ENCODE data around the gene DGKQ.
A peak's percentile ranks its signal among the peaks of the same experiment; 100 is the strongest.

DGKQ gene

GRCh38 chr4:1015179-1015578 lies 41.8 kb upstream of the DGKQ start:
- Histone ChIP-seq H3K4me3 (ENCODE audit: low read depth in 1 of 2, low read length in 2 of 2) (no peak overlapping the region), H3K36me3 (ENCODE audit: control insufficient read depth in 1 of 2, insufficient read depth in 2 of 2, low read length in 2 of 2) (no peaks in the 10 kb centered on the region), H3K27ac (ENCODE audit: low read length) (no peak overlapping the region), H3K27me3 (ENCODE audit: low read depth, low read length) (no peaks in the 10 kb centered on the region), H3K4me1 (ENCODE audit: control insufficient read depth in 1 of 2, insufficient read depth in 2 of 2, low read length in 2 of 2) (peaks cover 0 to 15% of the 10 kb centered on the region in 2 donors), H3K9me3 (ENCODE audit: control insufficient read depth in 1 of 2, low read length in 2 of 2) (no peaks in the 10 kb centered on the region)

- H3K36me3 ChIP-seq (ENCODE audit: control insufficient read depth in 1 of 2, insufficient read depth in 2 of 2, low read length in 2 of 2): no peaks in the 10 kb centered on the region
- peaks cover 0 to 18% of the 10 kb centered on the region in 2 donors for H3K4me1 ChIP-seq (ENCODE audit: control insufficient read depth in 1 of 2, insufficient read depth in 2 of 2, low read length in 2 of 2)
- no peaks in the 10 kb centered on the region for H3K27me3 ChIP-seq (ENCODE audit: low read depth, low read length)
- no peaks in the 10 kb centered on the region for H3K9me3 ChIP-seq (ENCODE audit: control insufficient read depth in 1 of 2, low read length in 2 of 2)
- H3K4me3 ChIP-seq (ENCODE audit: low read depth in 1 of 2, low read length in 2 of 2): no peak overlapping the region
- no peak overlapping the region for H3K27ac ChIP-seq (ENCODE audit: low read length)
Observed at GRCh38 chr4:1014291-1015167, 41.2 kb upstream of the DGKQ start.

GRCh38 chr4:1013225-1014073 lies 40.1 kb upstream of the DGKQ start:
- Histone ChIP-seq H3K36me3 (ENCODE audit: control insufficient read depth in 1 of 2, insufficient read depth in 2 of 2, low read length in 2 of 2) (no peaks in the 10 kb centered on the region), H3K4me3 (ENCODE audit: low read depth in 1 of 2, low read length in 2 of 2) (no peak overlapping the region), H3K4me1 (ENCODE audit: control insufficient read depth in 1 of 2, insufficient read depth in 2 of 2, low read length in 2 of 2) (peaks cover 0 to 27% of the 10 kb centered on the region in 2 donors), H3K9me3 (ENCODE audit: control insufficient read depth in 1 of 2, low read length in 2 of 2) (no peaks in the 10 kb centered on the region), H3K27ac (ENCODE audit: low read length) (no peak overlapping the region), H3K27me3 (ENCODE audit: low read depth, low read length) (no peaks in the 10 kb centered on the region)

- Histone ChIP-seq H3K27me3 (ENCODE audit: low read depth, low read length) (no peaks in the 10 kb centered on the region), H3K36me3 (ENCODE audit: control insufficient read depth in 1 of 2, insufficient read depth in 2 of 2, low read length in 2 of 2) (no peaks in the 10 kb centered on the region), H3K9me3 (ENCODE audit: control insufficient read depth in 1 of 2, low read length in 2 of 2) (no peaks in the 10 kb centered on the region), H3K4me3 (ENCODE audit: low read depth in 1 of 2, low read length in 2 of 2) (peak overlapping the region in 1 of 2 donors; percentile 59), H3K4me1 (ENCODE audit: control insufficient read depth in 1 of 2, insufficient read depth in 2 of 2, low read length in 2 of 2) (peaks cover 0 to 28% of the 10 kb centered on the region in 2 donors), H3K27ac (ENCODE audit: low read length) (no peak overlapping the region)
Observed at GRCh38 chr4:1012034-1012739, 38.8 kb upstream of the DGKQ start.

GRCh38 chr4:1011666-1012033 lies 38.3 kb upstream of the DGKQ start:
- Histone ChIP-seq H3K27ac (ENCODE audit: low read length) (no peak overlapping the region), H3K9me3 (ENCODE audit: control insufficient read depth in 1 of 2, low read length in 2 of 2) (no peaks in the 10 kb centered on the region), H3K4me1 (ENCODE audit: control insufficient read depth in 1 of 2, insufficient read depth in 2 of 2, low read length in 2 of 2) (peaks cover 0 to 28% of the 10 kb centered on the region in 2 donors), H3K27me3 (ENCODE audit: low read depth, low read length) (no peaks in the 10 kb centered on the region), H3K4me3 (ENCODE audit: low read depth in 1 of 2, low read length in 2 of 2) (no peak overlapping the region), H3K36me3 (ENCODE audit: control insufficient read depth in 1 of 2, insufficient read depth in 2 of 2, low read length in 2 of 2) (no peaks in the 10 kb centered on the region)

DNA sequence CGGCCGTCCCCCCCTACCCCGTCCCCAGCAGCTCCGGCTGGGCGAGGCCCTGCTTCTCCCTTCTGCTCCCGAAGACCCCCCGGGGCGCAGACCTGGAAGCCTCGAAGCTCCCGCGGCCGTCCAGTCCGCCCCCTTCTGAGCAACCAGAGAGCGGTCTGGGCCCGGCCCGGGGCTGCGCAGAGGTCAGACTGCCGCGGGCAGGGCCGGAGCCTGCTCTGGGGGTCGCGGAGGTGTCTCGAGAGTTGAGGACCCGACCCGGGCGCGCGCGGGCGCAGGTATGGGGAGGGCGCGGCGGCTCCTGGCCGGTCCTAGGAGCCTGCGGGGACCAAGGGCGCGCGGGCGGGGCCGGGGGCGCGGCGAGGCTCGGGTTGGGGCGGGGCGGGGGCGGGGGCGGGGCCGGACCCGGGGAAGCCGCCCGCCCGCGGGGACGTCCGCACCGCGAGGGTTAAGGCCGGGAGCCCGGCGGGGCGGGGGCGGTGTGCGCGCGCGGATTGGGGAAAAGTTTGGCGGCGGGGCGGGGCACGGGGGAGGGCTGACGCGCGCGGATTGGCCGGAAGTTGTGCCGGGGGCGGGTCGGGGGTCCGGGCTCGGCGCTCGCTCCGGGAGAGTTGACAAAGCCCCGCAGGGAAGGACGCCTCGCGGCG lies 37.8 kb upstream of the DGKQ start, which contains the start of gene FGFRL1:
TSS of gene FGFRL1 (plus strand) at position 605 of the 644 bp plus-strand sequence. CDS start 860 bp downstream, outside the sequence.
- no peak within 1 kb of the TSS for H3K27ac ChIP-seq (ENCODE audit: low read length)
- peak within 1 kb of the TSS; percentile 37 to 75 for H3K4me3 ChIP-seq (ENCODE audit: low read depth in 1 of 2, low read length in 2 of 2)
- H3K27me3 ChIP-seq (ENCODE audit: low read depth, low read length): peaks cover 3% of the 10 kb centered on the region
- H3K4me1 ChIP-seq (ENCODE audit: control insufficient read depth in 1 of 2, insufficient read depth in 2 of 2, low read length in 2 of 2): peaks cover 0 to 28% of the 10 kb centered on the region in 2 donors
- H3K9me3 ChIP-seq (ENCODE audit: control insufficient read depth in 1 of 2, low read length in 2 of 2): no peaks in the 10 kb centered on the region
- H3K36me3 ChIP-seq (ENCODE audit: control insufficient read depth in 1 of 2, insufficient read depth in 2 of 2, low read length in 2 of 2): no peaks in the 10 kb centered on the region

DNA sequence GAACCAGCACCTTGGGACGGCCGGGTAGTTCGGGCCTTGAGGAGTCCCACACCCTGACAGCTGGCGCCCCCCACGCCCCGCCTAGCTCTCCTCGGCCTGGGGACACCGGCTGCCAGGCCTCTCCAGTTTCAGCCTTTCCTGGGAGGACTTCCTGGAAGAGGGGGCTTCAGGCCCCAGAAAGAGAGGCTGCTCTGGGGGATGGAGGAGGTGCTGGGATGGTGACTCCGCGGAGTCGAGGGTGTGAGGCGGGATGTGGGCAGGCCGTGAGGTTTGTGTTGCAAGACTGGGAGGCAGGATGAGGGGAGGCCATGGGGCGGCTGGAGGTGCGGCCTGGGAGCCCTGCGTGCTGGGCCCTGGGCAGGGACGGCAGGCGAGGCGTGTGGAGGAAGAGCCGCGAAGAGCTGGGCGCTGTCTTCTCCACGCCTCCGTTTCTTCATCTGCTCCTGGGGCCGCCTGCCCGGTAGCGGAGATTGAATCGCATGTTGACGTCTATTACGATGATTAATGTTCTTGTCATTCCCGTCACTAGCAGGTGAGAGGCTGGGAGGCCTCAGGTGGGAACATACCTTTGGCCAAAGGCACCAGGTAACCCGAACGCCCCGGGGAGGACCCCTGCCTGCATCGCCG lies 37.1 kb upstream of the DGKQ start:
- Histone ChIP-seq H3K36me3 (ENCODE audit: control insufficient read depth in 1 of 2, insufficient read depth in 2 of 2, low read length in 2 of 2) (no peaks in the 10 kb centered on the region), H3K27me3 (ENCODE audit: low read depth, low read length) (peaks cover 3% of the 10 kb centered on the region), H3K27ac (ENCODE audit: low read length) (no peak overlapping the region), H3K4me1 (ENCODE audit: control insufficient read depth in 1 of 2, insufficient read depth in 2 of 2, low read length in 2 of 2) (peaks cover 0 to 28% of the 10 kb centered on the region in 2 donors), H3K9me3 (ENCODE audit: control insufficient read depth in 1 of 2, low read length in 2 of 2) (no peaks in the 10 kb centered on the region), H3K4me3 (ENCODE audit: low read depth in 1 of 2, low read length in 2 of 2) (peak overlapping the region; percentile 37 to 75)

DNA sequence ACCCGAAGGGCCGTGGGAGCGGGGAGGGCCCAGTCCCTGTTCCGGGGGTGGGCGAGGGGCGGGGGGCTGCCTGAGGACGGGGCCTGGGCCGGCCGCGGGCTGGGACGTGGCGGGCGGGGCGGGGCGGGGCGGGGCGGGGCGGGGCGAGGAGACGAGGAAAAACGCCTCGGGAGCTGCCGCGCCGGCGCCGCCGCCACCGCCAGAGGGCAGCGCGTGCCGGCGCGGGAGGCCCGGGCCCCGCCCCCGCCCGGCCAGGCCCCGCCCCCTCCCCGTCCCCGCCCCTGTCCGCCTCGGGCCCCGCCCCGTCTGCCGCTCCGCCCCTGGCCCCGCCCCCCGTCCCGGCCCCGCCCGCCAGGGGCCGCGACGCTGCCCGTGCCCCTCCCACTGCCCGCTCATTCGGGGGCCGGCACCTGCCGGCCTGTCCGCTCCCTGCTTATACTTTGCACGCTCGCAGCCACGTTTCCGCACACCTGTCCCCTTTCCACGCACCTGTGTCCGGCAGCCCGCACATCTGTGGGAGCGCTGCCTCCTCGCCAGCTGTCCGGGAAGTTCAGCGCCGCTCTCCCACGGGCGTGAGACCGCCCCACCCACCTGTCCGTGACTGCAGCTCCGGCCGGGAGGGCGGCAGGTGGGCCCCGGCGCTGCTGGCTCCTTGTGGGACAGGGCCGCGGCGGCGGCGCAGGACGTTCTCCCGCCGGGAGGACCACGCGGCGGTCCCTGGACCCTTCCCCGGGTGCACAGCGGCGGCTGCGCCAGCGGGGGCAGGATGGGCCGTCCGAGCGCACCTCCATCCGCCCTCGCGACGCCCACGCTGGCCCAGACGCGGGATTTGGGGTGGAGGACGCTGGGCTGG lies 36.4 kb upstream of the DGKQ start:
- Histone ChIP-seq H3K4me3 (ENCODE audit: low read depth in 1 of 2, low read length in 2 of 2) (peak overlapping the region; percentile 55 to 75), H3K27me3 (ENCODE audit: low read depth, low read length) (peaks cover 7% of the 10 kb centered on the region), H3K27ac (ENCODE audit: low read length) (no peak overlapping the region)

DNA sequence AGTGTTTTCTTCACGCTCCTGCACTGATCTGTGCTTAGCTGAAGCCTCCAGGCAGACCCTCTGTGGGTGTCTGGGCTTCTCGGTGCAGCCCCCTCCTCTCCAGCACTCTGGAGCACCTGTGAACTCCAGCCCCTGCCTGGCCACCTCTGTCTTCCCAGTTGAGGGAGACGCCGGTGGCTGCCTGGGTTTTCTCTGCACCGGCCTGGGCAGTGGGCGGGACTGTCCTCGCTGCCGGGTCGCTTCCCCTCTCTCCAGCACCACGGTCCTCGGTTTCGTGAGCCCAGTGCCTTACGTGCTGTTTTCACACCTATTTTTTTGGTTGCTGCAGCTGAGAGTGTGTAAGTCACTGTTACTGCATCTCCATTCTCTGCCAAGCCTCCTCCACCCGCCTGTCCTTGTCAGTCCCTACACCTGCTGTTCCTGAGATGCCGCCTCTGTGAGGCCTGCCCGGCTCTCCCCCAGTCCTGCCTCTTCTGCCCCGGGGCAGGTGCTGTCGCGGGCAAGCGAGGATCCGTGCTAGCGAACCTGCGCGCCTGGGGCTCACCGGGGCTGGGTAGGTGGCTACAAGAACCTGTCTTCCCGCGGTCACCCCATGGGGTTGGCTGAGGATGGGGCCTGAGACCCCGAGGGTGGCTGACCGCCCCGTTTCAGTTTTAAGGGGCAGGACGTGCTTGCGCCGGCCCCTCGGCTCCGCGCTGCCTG lies 35.6 kb upstream of the DGKQ start:
- no peaks in the 10 kb centered on the region for H3K9me3 ChIP-seq (ENCODE audit: control insufficient read depth in 1 of 2, low read length in 2 of 2)
- H3K27ac ChIP-seq (ENCODE audit: low read length): no peak overlapping the region
- peaks cover 9% of the 10 kb centered on the region for H3K27me3 ChIP-seq (ENCODE audit: low read depth, low read length)
- peaks cover 0 to 28% of the 10 kb centered on the region in 2 donors for H3K4me1 ChIP-seq (ENCODE audit: control insufficient read depth in 1 of 2, insufficient read depth in 2 of 2, low read length in 2 of 2)
- peak overlapping the region; percentile 55 to 68 for H3K4me3 ChIP-seq (ENCODE audit: low read depth in 1 of 2, low read length in 2 of 2)
- H3K36me3 ChIP-seq (ENCODE audit: control insufficient read depth in 1 of 2, insufficient read depth in 2 of 2, low read length in 2 of 2): no peaks in the 10 kb centered on the region

More for the DNA sequence above, 36.4 kb upstream of the DGKQ start:
- Histone ChIP-seq H3K36me3 (ENCODE audit: control insufficient read depth in 1 of 2, insufficient read depth in 2 of 2, low read length in 2 of 2) (no peaks in the 10 kb centered on the region), H3K9me3 (ENCODE audit: control insufficient read depth in 1 of 2, low read length in 2 of 2) (no peaks in the 10 kb centered on the region), H3K4me1 (ENCODE audit: control insufficient read depth in 1 of 2, insufficient read depth in 2 of 2, low read length in 2 of 2) (peaks cover 0 to 28% of the 10 kb centered on the region in 2 donors)
